Vagina (tissue), 2 donors: Measurements from ENCODE around the gene OGDH. TPM values are rescaled to one million over a fixed set of nuclear protein-coding genes. Genes with fewer than 3 reads are reported as not detected.
A peak's percentile ranks its signal among the peaks of the same experiment; 100 is the strongest.

Source experiments
- DNase-seq, 2 donors: peaks; one replicate each; pipeline ENCODE4 v3.0.0-alpha.2; 2017; ENCODE audit errors: extremely low spot score in 2 of 2
- H3K27ac ChIP-seq: fragments of 200-600 bp; sonication (generic); one replicate; pipeline ENCODE4 v1.5.1; 2019
- H3K27me3 ChIP-seq: fragments of 200-600 bp; sonication (generic); one replicate; pipeline ENCODE4 v1.5.1; 2019
- H3K36me3 ChIP-seq, 2 donors: fragments of 200-600 bp; sonication (generic); one replicate each; pipeline ENCODE4 v1.5.1; 2017 to 2019
- H3K4me1 ChIP-seq: fragments of 200-600 bp; sonication (generic); one replicate; pipeline ENCODE4 v1.5.1; 2019
- H3K4me3 ChIP-seq, 2 donors: fragments of 200-600 bp; sonication (generic); 1 replicate in 1 of 2; 2 replicates in 1 of 2; pipeline ENCODE4 v1.5.1; 2016 to 2019
- H3K9me3 ChIP-seq: fragments of 200-600 bp; sonication (generic); one replicate; pipeline ENCODE4 v1.5.1; 2019
- CTCF ChIP-seq, 3 experiments: fragments of 450-650 bp in 2 of 3; fragments of 200-600 bp in 1 of 3; sonication (generic) in 1 of 3; IDR thresholded peaks; one replicate each; pipeline ENCODE4 v1.5.1; 2017 to 2019; ENCODE audit warnings: antibody characterized with exemption in 3 of 3, mild to moderate bottlenecking in 2 of 3, moderate library complexity in 2 of 3
- POLR2A ChIP-seq, 2 donors: fragments of 450-650 bp; IDR thresholded peaks; one replicate each; pipeline ENCODE4 v1.6.1; 2017; ENCODE audit warnings: antibody characterized with exemption in 2 of 2, mild to moderate bottlenecking in 2 of 2, moderate library complexity in 2 of 2
- POLR2AphosphoS5 ChIP-seq, 2 donors: sonication (generic); formaldehyde crosslinking; IDR thresholded peaks; one replicate each; pipeline ENCODE4 v1.9.0; 2017; ENCODE audit warnings: antibody characterized with exemption in 2 of 2, mild to moderate bottlenecking in 2 of 2, low read depth in 1 of 2; ENCODE audit not compliant: insufficient read depth in 1 of 2
- intact Hi-C: fragments of 100-400 bp; cut with DNase I; formaldehyde crosslinking; loops from one replicate; pipeline ENCODE4 v1.15.1; 2023
- total RNA-seq: library from RNA; depleted of rRNA; stranded (reverse); fragments of >200 nt; gene quantifications from one replicate; pipeline ENCODE4 v1.2.3, GENCODE V29; 2016

The OGDH gene
- total RNA-seq, 1 donor from 2014 or later = 80.0 TPM

DNA sequence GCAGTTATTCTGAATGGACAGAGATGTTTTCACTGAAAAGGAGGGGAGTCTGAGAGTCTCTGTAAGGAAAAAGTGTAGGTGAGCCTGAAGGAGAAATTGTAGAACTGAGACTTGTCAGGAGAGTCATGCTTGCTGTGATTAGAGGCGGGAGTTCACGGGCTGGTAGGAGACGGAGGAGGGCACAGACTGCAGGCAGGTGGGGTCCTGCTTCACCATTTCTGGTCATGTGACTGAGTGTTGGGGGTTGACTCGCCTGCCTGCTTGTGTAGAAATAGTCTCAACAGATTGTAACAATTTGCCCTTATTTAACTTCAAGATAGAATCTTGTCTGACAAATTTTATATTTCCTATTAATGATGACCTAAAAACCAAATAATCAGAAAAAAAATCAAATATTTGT, 70.3 kb downstream of the OGDH start:
- Histone ChIP-seq H3K4me3 (no peak overlapping the region), H3K27ac (no peak overlapping the region), H3K27me3 (no peaks in the 10 kb centered on the region), H3K36me3 (peaks cover 0 to 47% of the 10 kb centered on the region in 2 donors), H3K9me3 (no peaks in the 10 kb centered on the region), H3K4me1 (peaks cover 20% of the 10 kb centered on the region)
- no peak for TF ChIP-seq POLR2A (IDR thresholded peaks at IDR 0.05)
- TF ChIP-seq POLR2AphosphoS5 (IDR thresholded peaks at IDR 0.05; ENCODE audit: insufficient read depth in 1 of 2, low read depth in 1 of 2) = no peak
- no peak for TF ChIP-seq CTCF (IDR thresholded peaks at IDR 0.05)
- intact Hi-C loops = no loop called here
- DNase-seq = no peak

- H3K27me3 ChIP-seq = no peaks in the 10 kb centered on the region
- H3K4me3 ChIP-seq = no peak overlapping the region
- DNase-seq = no peak
- no peak overlapping the region for H3K27ac ChIP-seq
- peaks cover 0 to 59% of the 10 kb centered on the region in 2 donors for H3K36me3 ChIP-seq
- peaks cover 20% of the 10 kb centered on the region for H3K4me1 ChIP-seq
- intact Hi-C loops = no loop called here
- no peak for TF ChIP-seq POLR2AphosphoS5 (IDR thresholded peaks at IDR 0.05; ENCODE audit: insufficient read depth in 1 of 2, low read depth in 1 of 2)
- H3K9me3 ChIP-seq = no peaks in the 10 kb centered on the region
These were observed 71.7 kb downstream of the OGDH start for GRCh38 chr7:44678101-44678470.

- H3K36me3 ChIP-seq = peaks cover 0 to 59% of the 10 kb centered on the region in 2 donors
- no peak overlapping the region for H3K27ac ChIP-seq
- no peak for DNase-seq
- no peaks in the 10 kb centered on the region for H3K27me3 ChIP-seq
- H3K4me1 ChIP-seq = peaks cover 20% of the 10 kb centered on the region
- no peak overlapping the region for H3K4me3 ChIP-seq
- TF ChIP-seq CTCF (IDR thresholded peaks at IDR 0.05) (no peak), POLR2AphosphoS5 (IDR thresholded peaks at IDR 0.05; ENCODE audit: insufficient read depth in 1 of 2, low read depth in 1 of 2) (no peak), POLR2A (IDR thresholded peaks at IDR 0.05) (no peak)
- no peaks in the 10 kb centered on the region for H3K9me3 ChIP-seq
- intact Hi-C loops = no loop called here
These were observed 72.2 kb downstream of the OGDH start for GRCh38 chr7:44678471-44679179.

DNA sequence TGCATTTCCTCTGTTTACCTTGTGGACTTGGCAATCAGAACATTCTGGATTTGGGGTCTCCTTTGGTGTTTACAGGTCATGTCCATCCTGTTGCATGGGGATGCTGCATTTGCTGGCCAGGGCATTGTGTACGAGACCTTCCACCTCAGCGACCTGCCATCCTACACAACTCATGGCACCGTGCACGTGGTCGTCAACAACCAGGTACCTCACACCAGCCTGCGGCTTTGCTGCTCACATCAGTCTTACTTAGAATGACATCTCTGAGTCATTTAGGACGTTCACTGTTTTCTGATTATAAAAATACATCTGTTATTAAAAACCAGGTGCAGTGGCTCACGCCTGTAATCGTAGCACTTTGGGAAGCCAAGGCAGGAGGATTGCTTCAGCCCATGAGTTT, 75.2 kb downstream of the OGDH start:
- DNase-seq = peak in 1 of 2 donors; percentile 72
- intact Hi-C loops = no loop called here

GRCh38 chr7:44685723-44686122, 79.3 kb downstream of the OGDH start:
- Histone ChIP-seq H3K4me3 (no peak overlapping the region), H3K4me1 (no peaks in the 10 kb centered on the region), H3K36me3 (peaks cover 0 to 37% of the 10 kb centered on the region in 2 donors), H3K27me3 (no peaks in the 10 kb centered on the region), H3K27ac (no peak overlapping the region), H3K9me3 (no peaks in the 10 kb centered on the region)
- intact Hi-C loops = no loop called here
- TF ChIP-seq POLR2AphosphoS5 (IDR thresholded peaks at IDR 0.05; ENCODE audit: insufficient read depth in 1 of 2, low read depth in 1 of 2) (no peak), POLR2A (IDR thresholded peaks at IDR 0.05) (no peak), CTCF (IDR thresholded peaks at IDR 0.05) (no peak)
- DNase-seq = no peak

More for the DNA sequence above, 75.2 kb downstream of the OGDH start:
- no peaks in the 10 kb centered on the region for H3K27me3 ChIP-seq
- peaks cover 0 to 43% of the 10 kb centered on the region in 2 donors for H3K36me3 ChIP-seq
- no peak overlapping the region for H3K27ac ChIP-seq
- H3K4me1 ChIP-seq = peaks cover 20% of the 10 kb centered on the region
- TF ChIP-seq POLR2A (IDR thresholded peaks at IDR 0.05) (no peak), CTCF (IDR thresholded peaks at IDR 0.05) (no peak), POLR2AphosphoS5 (IDR thresholded peaks at IDR 0.05; ENCODE audit: insufficient read depth in 1 of 2, low read depth in 1 of 2) (no peak)
- H3K4me3 ChIP-seq = no peak overlapping the region
- no peaks in the 10 kb centered on the region for H3K9me3 ChIP-seq
